ENCODE results near the gene DCPS. TPM values are rescaled to one million over a fixed set of nuclear protein-coding genes. Genes with fewer than 3 reads are reported as not detected.

DCPS gene
- total RNA-seq, 1 experiment from 2014 or later, result 34.8 TPM

- no peak for DNase-seq (ENCODE audit: low read depth, low spot score)
- Histone ChIP-seq H3K4me1 (ENCODE audit: control insufficient read depth, insufficient read depth, low read length) (no peaks in the 10 kb centered on the region), H3K4me3 (ENCODE audit: low read depth in 2 of 2, low read length in 2 of 2) (no peak overlapping the region), H3K27ac (ENCODE audit: low read length) (no peak overlapping the region), H3K9me3 (ENCODE audit: control insufficient read depth, insufficient read depth, low read depth, low read length) (no peaks in the 10 kb centered on the region), H3K27me3 (ENCODE audit: control insufficient read depth, insufficient read depth, low read length) (no peaks in the 10 kb centered on the region), H3K36me3 (ENCODE audit: control insufficient read depth, insufficient read depth, low read length) (no peaks in the 10 kb centered on the region; the same call in 1 of the 2 replicates)
- ChIA-PET POLR2A (no interaction called here), CTCF (no interaction called here)
- intact Hi-C loops (cut with micrococcal nuclease; ENCODE audit: unreplicated experiment), result no loop called here
- in situ Hi-C loops (cut with HindIII; ENCODE audit: low pct_unique_long_range_greater_than_20kb, low sequenced_read_pairs), result no loop called here
- TF ChIP-seq POLR2AphosphoS5 (IDR thresholded peaks at IDR 0.05; ENCODE audit: low read depth, low read length), result no peak
- no peak for TF ChIP-seq SIN3A (IDR thresholded peaks at IDR 0.05; ENCODE audit: borderline replicate concordance, insufficient read depth, low read depth, low read length)
- no peak for ATAC-seq
- no TSS peak for BruUV-seq (replicated peaks)
Measured at GRCh38 chr11:126297004-126297403, 6.9 kb upstream of the DCPS start.

- in situ Hi-C loops (cut with HindIII; ENCODE audit: low pct_unique_long_range_greater_than_20kb, low sequenced_read_pairs) (no loop called here), intact Hi-C loops (cut with micrococcal nuclease; ENCODE audit: unreplicated experiment) (no loop called here)
- TSS peak; percentile 74 for BruUV-seq (replicated peaks)
- H3K4me3 ChIP-seq (ENCODE audit: low read depth in 2 of 2, low read length in 2 of 2), result peak overlapping the region; percentile 72 to 75
- ATAC-seq (peak; percentile 18), DNase-seq (ENCODE audit: low read depth, low spot score) (no peak)
- H3K4me1 ChIP-seq (ENCODE audit: control insufficient read depth, insufficient read depth, low read length), result peaks cover 7% of the 10 kb centered on the region; the same call in 1 of the 2 replicates
- ChIA-PET POLR2A (no interaction called here), CTCF (interaction anchor here (1.1 kb wide), 1 partner anchor 51 kb away, joined by 4 read pairs; the partner anchor contains the start of gene ST3GAL4)
- H3K27me3 ChIP-seq (ENCODE audit: control insufficient read depth, insufficient read depth, low read length), result no peaks in the 10 kb centered on the region
- H3K36me3 ChIP-seq (ENCODE audit: control insufficient read depth, insufficient read depth, low read length), result no peaks in the 10 kb centered on the region
- TF ChIP-seq SIN3A (IDR thresholded peaks at IDR 0.05; ENCODE audit: borderline replicate concordance, insufficient read depth, low read depth, low read length), result no peak
- TF ChIP-seq CTCF (IDR thresholded peaks at IDR 0.05), result no peak
- TF ChIP-seq, protein P1, sequence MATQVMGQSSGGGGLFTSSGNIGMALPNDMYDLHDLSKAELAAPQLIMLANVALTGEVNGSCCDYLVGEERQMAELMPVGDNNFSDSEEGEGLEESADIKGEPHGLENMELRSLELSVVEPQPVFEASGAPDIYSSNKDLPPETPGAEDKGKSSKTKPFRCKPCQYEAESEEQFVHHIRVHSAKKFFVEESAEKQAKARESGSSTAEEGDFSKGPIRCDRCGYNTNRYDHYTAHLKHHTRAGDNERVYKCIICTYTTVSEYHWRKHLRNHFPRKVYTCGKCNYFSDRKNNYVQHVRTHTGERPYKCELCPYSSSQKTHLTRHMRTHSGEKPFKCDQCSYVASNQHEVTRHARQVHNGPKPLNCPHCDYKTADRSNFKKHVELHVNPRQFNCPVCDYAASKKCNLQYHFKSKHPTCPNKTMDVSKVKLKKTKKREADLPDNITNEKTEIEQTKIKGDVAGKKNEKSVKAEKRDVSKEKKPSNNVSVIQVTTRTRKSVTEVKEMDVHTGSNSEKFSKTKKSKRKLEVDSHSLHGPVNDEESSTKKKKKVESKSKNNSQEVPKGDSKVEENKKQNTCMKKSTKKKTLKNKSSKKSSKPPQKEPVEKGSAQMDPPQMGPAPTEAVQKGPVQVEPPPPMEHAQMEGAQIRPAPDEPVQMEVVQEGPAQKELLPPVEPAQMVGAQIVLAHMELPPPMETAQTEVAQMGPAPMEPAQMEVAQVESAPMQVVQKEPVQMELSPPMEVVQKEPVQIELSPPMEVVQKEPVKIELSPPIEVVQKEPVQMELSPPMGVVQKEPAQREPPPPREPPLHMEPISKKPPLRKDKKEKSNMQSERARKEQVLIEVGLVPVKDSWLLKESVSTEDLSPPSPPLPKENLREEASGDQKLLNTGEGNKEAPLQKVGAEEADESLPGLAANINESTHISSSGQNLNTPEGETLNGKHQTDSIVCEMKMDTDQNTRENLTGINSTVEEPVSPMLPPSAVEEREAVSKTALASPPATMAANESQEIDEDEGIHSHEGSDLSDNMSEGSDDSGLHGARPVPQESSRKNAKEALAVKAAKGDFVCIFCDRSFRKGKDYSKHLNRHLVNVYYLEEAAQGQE (IDR thresholded peaks at IDR 0.05; ENCODE audit: insufficient read depth in 1 of 2, low read depth in 2 of 2, low read length in 1 of 2), result no peak
- TF ChIP-seq POLR2AphosphoS5 (IDR thresholded peaks at IDR 0.05; ENCODE audit: low read depth, low read length), result no peak
- peak; percentile 26 for TF ChIP-seq TCF7L2 (IDR thresholded peaks at IDR 0.05; ENCODE audit: low read depth, low read length)
- no peaks in the 10 kb centered on the region for H3K9me3 ChIP-seq (ENCODE audit: control insufficient read depth, insufficient read depth, low read depth, low read length)
- peak overlapping the region; percentile 98 for H3K27ac ChIP-seq (ENCODE audit: low read length)
Measured at GRCh38 chr11:126304457-126305075, 706 bp downstream of the DCPS start.

DNA sequence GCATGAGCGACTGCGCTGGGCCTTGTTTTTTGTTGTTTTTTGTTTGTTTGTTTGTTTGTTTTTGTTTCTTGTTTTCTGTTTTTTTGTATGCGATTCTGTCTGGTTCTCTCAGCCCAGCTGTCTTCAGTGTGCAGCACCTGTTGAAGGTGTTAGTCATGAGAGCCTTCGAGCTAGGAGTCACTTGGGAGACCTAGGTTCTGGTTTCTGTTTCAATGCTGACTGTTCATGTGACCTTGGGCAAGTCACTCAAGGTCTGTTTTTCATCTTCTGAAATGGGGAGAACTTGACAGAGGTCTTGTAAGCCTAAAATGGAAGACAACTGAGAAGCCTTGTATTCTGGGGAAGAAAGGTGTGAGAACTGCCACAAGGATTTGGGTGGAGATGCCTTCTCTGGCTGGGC lies 1.8 kb downstream of the DCPS start:
- H3K36me3 ChIP-seq (ENCODE audit: control insufficient read depth, insufficient read depth, low read length), result no peaks in the 10 kb centered on the region
- CTCF ChIA-PET, result no interaction called here
- no peak for ATAC-seq
- peaks cover 7% of the 10 kb centered on the region; the same call in 1 of the 2 replicates for H3K4me1 ChIP-seq (ENCODE audit: control insufficient read depth, insufficient read depth, low read length)
- POLR2A ChIA-PET, result no interaction called here
- H3K27ac ChIP-seq (ENCODE audit: low read length), result no peak overlapping the region
- TF ChIP-seq POLR2AphosphoS5 (IDR thresholded peaks at IDR 0.05; ENCODE audit: low read depth, low read length) (no peak), SIN3A (IDR thresholded peaks at IDR 0.05; ENCODE audit: borderline replicate concordance, insufficient read depth, low read depth, low read length) (no peak), CTCF (IDR thresholded peaks at IDR 0.05) (no peak), TCF7L2 (IDR thresholded peaks at IDR 0.05; ENCODE audit: low read depth, low read length) (no peak)
- TF ChIP-seq, protein P1 (IDR thresholded peaks at IDR 0.05; ENCODE audit: insufficient read depth in 1 of 2, low read depth in 2 of 2, low read length in 1 of 2), result no peak
- intact Hi-C loops (cut with micrococcal nuclease; ENCODE audit: unreplicated experiment) (no loop called here), in situ Hi-C loops (cut with HindIII; ENCODE audit: low pct_unique_long_range_greater_than_20kb, low sequenced_read_pairs) (no loop called here)
- no peaks in the 10 kb centered on the region for H3K27me3 ChIP-seq (ENCODE audit: control insufficient read depth, insufficient read depth, low read length)
- no peak overlapping the region for H3K4me3 ChIP-seq (ENCODE audit: low read depth in 2 of 2, low read length in 2 of 2)
- DNase-seq (ENCODE audit: low read depth, low spot score), result no peak
- no TSS peak for BruUV-seq (replicated peaks)
- H3K9me3 ChIP-seq (ENCODE audit: control insufficient read depth, insufficient read depth, low read depth, low read length), result no peaks in the 10 kb centered on the region
